ENCODE measurements around the gene RSPO1.

Gene RSPO1

GRCh38 chr1:37656026-37656425, 21.3 kb upstream of the RSPO1 start:
- DNase-seq: no peak

GRCh38 chr1:37655274-37655673, 20.6 kb upstream of the RSPO1 start:
- no peak for DNase-seq

GRCh38 chr1:37653906-37654305, 19.2 kb upstream of the RSPO1 start:
- DNase-seq: no peak

- DNase-seq: no peak
These were observed 18.3 kb upstream of the RSPO1 start for GRCh38 chr1:37652976-37653375.

GRCh38 chr1:37651803-37652202, 17.1 kb upstream of the RSPO1 start:
- no peak for DNase-seq

- DNase-seq: no peak
These were observed 16.0 kb upstream of the RSPO1 start for GRCh38 chr1:37650721-37651120.

- DNase-seq: no peak
These were observed 15.5 kb upstream of the RSPO1 start for GRCh38 chr1:37650173-37650572.

GRCh38 chr1:37647281-37647680, 12.6 kb upstream of the RSPO1 start:
- no peak for DNase-seq

GRCh38 chr1:37641059-37641458, 6.4 kb upstream of the RSPO1 start:
- no peak for DNase-seq

GRCh38 chr1:37636435-37636834, 1.7 kb upstream of the RSPO1 start:
- DNase-seq: no peak

GRCh38 chr1:37634992-37635902, 555 bp upstream of the RSPO1 start:
- no peak for DNase-seq

GRCh38 chr1:37633938-37634243, 801 bp downstream of the RSPO1 start:
- no peak for DNase-seq

- no peak for DNase-seq
These were observed 1.4 kb downstream of the RSPO1 start for GRCh38 chr1:37633040-37633937.

- no peak for DNase-seq
These were observed 3.7 kb downstream of the RSPO1 start for GRCh38 chr1:37631036-37631435.

GRCh38 chr1:37630426-37631028, 4.2 kb downstream of the RSPO1 start:
- no peak for DNase-seq

GRCh38 chr1:37629726-37630425, 4.8 kb downstream of the RSPO1 start:
- no peak for DNase-seq

GRCh38 chr1:37629008-37629407, 5.7 kb downstream of the RSPO1 start:
- DNase-seq: no peak

- no peak for DNase-seq
These were observed 6.6 kb downstream of the RSPO1 start for GRCh38 chr1:37628026-37628556.

GRCh38 chr1:37622131-37622530, 12.6 kb downstream of the RSPO1 start:
- DNase-seq: no peak

GRCh38 chr1:37621326-37621870, 13.3 kb downstream of the RSPO1 start:
- DNase-seq: no peak

- no peak for DNase-seq
These were observed 14.0 kb downstream of the RSPO1 start for GRCh38 chr1:37620707-37621106.

- no peak for DNase-seq
These were observed 18.4 kb downstream of the RSPO1 start for GRCh38 chr1:37616330-37616729.
